ENCODE data around the gene TPM1. TPM values are rescaled to one million over a fixed set of nuclear protein-coding genes. Genes with fewer than 3 reads are reported as not detected.

Gene TPM1
- total and polyA plus RNA-seq, 2 of the 4 experiments (the other 2 are of a cell fraction) = 661 to 1,623 TPM

DNA sequence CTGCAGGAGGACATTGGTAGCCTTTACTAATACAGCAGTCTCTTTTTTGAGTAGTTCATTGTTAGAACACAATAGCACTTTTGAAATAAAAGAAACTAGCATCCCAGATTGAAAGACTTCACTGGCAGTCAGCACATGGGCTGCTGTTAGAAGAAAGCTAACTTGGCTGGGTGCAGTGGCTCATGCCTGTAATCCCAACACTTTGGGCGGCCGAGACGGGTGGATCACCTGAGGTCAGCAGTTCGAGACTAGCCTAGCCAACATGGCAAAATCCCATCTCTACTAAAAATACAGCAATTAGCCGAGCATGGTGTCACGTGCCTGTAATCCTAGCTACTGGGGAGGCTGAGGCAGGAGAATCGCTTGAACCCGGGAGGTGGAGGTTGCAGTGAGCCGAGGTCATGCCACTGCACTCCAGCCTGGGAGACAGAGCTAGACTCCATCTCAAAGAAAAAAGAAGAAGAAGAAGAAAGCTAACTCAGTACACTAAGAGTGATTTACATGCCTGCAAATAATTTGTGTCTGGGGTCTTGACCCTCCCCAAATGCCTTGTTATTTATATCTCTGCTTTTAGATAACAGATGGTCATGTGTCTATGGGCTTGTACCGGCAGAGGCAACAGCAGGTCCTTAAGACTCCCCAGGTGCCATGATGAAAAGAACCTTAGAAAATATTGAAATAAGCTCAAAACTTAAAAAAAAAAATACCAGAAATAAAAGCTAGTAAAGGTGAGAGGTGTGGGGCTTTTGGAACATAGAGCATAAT, 9.7 kb downstream of the TPM1 start:
- peak overlapping the region; percentile 11; the same call in 1 of the 2 replicates for H3K4me2 ChIP-seq (ENCODE audit: low read depth, low read length)

More for the DNA sequence above, 9.7 kb downstream of the TPM1 start:
- Histone ChIP-seq H3K9me1 (ENCODE audit: insufficient read depth, low read length) (peaks cover 7% of the 10 kb centered on the region), H4K5ac (ENCODE audit: low read depth, low read length) (peak overlapping the region; percentile 52), H3K18ac (ENCODE audit: low read depth, low read length) (peak overlapping the region; percentile 76), H3K56ac (ENCODE audit: extremely low read depth, insufficient read depth, low read length) (no peak overlapping the region), H2AFZ (replicated peaks; ENCODE audit: low read length, poor library complexity) (no peak overlapping the region), H4K20me1 (ENCODE audit: insufficient read depth, low read length) (peaks cover 92% of the 10 kb centered on the region), H3K4ac (ENCODE audit: low read depth, low read length) (peak overlapping the region; percentile 44; the same call in 1 of the 2 replicates), H3K27me3 (ENCODE audit: control insufficient read depth, insufficient read depth, low read length) (no peaks in the 10 kb centered on the region), H3K79me1 (ENCODE audit: low read depth in 1 of 2, low read length in 2 of 2) (peaks cover 0 to 73% of the 10 kb centered on the region in 2 experiments; a peak in 2 of 4 replicates), H3K4me1 (ENCODE audit: control insufficient read depth, insufficient read depth, low read length) (peaks cover 29% of the 10 kb centered on the region), H2BK5ac (ENCODE audit: low read depth, low read length, poor library complexity, severe bottlenecking) (peak overlapping the region; percentile 82), H2BK20ac (ENCODE audit: low read depth, low read length) (no peak overlapping the region; the same call in 1 of the 2 replicates), H4K91ac (ENCODE audit: insufficient read depth, low read depth, low read length) (peak overlapping the region; percentile 64), H2AK5ac (ENCODE audit: low read depth, low read length) (0 out of 2 replicates have a peak overlapping the region, but pooled peaks have one; percentile 21), H3K23ac (ENCODE audit: low read depth, low read length) (peak overlapping the region; percentile 19; the same call in 1 of the 2 replicates), H3K14ac (replicated peaks; ENCODE audit: low read depth, low read length) (peak overlapping the region; percentile 44; the same call in 1 of the 2 replicates), H3K36me3 (ENCODE audit: control insufficient read depth, insufficient read depth, low read length) (peaks cover 34% of the 10 kb centered on the region), H3K9me3 (ENCODE audit: control insufficient read depth, insufficient read depth, low read length) (no peaks in the 10 kb centered on the region), H3K4me3 (ENCODE audit: insufficient read depth, low read depth, low read length) (no peak overlapping the region), H2BK15ac (ENCODE audit: low read depth, low read length) (peak overlapping the region; percentile 57; the same call in 1 of the 3 replicates), H4K8ac (ENCODE audit: low read depth in 2 of 2, low read length in 2 of 2) (peak overlapping the region in 1 of 2 experiments; percentile 78; a peak in 2 of 4 replicates), H3K27ac (ENCODE audit: insufficient read depth, low read length) (peak overlapping the region; percentile 77), H2AK9ac (replicated peaks; ENCODE audit: low read depth, low read length, poor library complexity) (no peak overlapping the region), H3K9ac (ENCODE audit: low read depth, low read length) (peak overlapping the region; percentile 53), H2BK120ac (ENCODE audit: low read depth, low read length) (no peak overlapping the region; the same call in 1 of the 2 replicates)
- no peak for DNase-seq
- ATAC-seq (ENCODE audit: low read depth) = no peak
- intact Hi-C loops (cut with micrococcal nuclease) (no loop called here), dilution Hi-C loops (cut with HindIII; ENCODE audit: low sequenced_read_pairs, unreplicated experiment) (no loop called here), in situ Hi-C loops (cut with MboI; ENCODE audit: low sequenced_read_pairs) (no loop called here)
- BruUV-seq (replicated peaks) = no TSS peak
- ChIA-PET POLR2A (ENCODE audit: unreplicated experiment) (interaction anchor here (0.6 to 1.1 kb wide), 8 partner anchors 9 to 392 kb away, joined by 3 to 4 read pairs (median 3); partner anchors contain the start of gene TPM1), CTCF (no interaction called here)
- TF ChIP-seq POLR2A (IDR thresholded peaks at IDR 0.05; ENCODE audit: low read depth, low read length) (peak; percentile 45; the same call in 1 of the 2 replicates), MAZ (IDR thresholded peaks at IDR 0.05; ENCODE audit: borderline replicate concordance, low read depth, low read length) (no peak)
- no CpG with 5 or more reads among the region's 10 CpGs for WGBS, 2 experiments (ENCODE audit: extremely low coverage in 2 of 2, insufficient read length in 1 of 2)
